Right lobe of liver (tissue), 4 donors: Measurements from ENCODE around the gene DOCK2.

Experiments
- POLR2A ChIP-seq: fragments of 450-650 bp; IDR thresholded peaks from one replicate; pipeline ENCODE4 v1.6.1; 2017; ENCODE audit warnings: antibody characterized with exemption, mild to moderate bottlenecking
- TF ChIP-seq, protein P1 (sequence below), 4 donors: fragments of 200-600 bp in 3 of 4; fragments of 450-650 bp in 1 of 4; IDR thresholded peaks; one replicate each; pipeline versions ENCODE4 v1.5.1 to v1.8.0; 2016 to 2022; ENCODE audit warnings: antibody characterized with exemption in 4 of 4, mild to moderate bottlenecking in 2 of 4
- donor health status: DM: no; HTN: no; CAD: no.
- donor health status: DM: no; HTN: no; CAD: no.
- donor health status: DM: no; HTN: yes; CAD: no.

GRCh38 chr5:169663537-169663936 is 26.5 kb downstream of the DOCK2 start:
- TF ChIP-seq, protein P1, sequence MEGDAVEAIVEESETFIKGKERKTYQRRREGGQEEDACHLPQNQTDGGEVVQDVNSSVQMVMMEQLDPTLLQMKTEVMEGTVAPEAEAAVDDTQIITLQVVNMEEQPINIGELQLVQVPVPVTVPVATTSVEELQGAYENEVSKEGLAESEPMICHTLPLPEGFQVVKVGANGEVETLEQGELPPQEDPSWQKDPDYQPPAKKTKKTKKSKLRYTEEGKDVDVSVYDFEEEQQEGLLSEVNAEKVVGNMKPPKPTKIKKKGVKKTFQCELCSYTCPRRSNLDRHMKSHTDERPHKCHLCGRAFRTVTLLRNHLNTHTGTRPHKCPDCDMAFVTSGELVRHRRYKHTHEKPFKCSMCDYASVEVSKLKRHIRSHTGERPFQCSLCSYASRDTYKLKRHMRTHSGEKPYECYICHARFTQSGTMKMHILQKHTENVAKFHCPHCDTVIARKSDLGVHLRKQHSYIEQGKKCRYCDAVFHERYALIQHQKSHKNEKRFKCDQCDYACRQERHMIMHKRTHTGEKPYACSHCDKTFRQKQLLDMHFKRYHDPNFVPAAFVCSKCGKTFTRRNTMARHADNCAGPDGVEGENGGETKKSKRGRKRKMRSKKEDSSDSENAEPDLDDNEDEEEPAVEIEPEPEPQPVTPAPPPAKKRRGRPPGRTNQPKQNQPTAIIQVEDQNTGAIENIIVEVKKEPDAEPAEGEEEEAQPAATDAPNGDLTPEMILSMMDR (IDR thresholded peaks at IDR 0.05), result no peak
- TF ChIP-seq POLR2A, result no peak
